Smooth muscle cell (in vitro differentiated cells): Measurements from ENCODE around the gene TMEM239. TPM values are rescaled to one million over a fixed set of nuclear protein-coding genes. Genes with fewer than 3 reads are reported as not detected.

ENCODE experiments used
- DNase-seq: peaks from one replicate; lab custom pipeline; 2025; ENCODE audit not compliant: unreplicated experiment; lab: John Stamatoyannopoulos, UW
- H2AFZ ChIP-seq: fragments of 200-600 bp; sonication (generic); 2 replicates; pipeline ENCODE4 v1.6.0; 2016; ENCODE audit warnings: antibody characterized with exemption, low read depth, mild to moderate bottlenecking
- H3F3A ChIP-seq: fragments of 200-600 bp; sonication (generic); 2 replicates; pipeline ENCODE4 v1.6.0; 2017; ENCODE audit warnings: antibody characterized with exemption, low read depth
- H3K27ac ChIP-seq: fragments of 200-600 bp; sonication (generic); 2 replicates; pipeline ENCODE4 v1.5.1; 2016; ENCODE audit warnings: low read depth, mild to moderate bottlenecking
- H3K27me3 ChIP-seq: fragments of 200-600 bp; sonication (generic); 2 replicates; pipeline ENCODE4 v1.6.1; 2016; ENCODE audit warnings: low read depth, mild to moderate bottlenecking
- H3K36me3 ChIP-seq: fragments of 200-600 bp; sonication (generic); 2 replicates; pipeline ENCODE4 v1.5.1; 2016; ENCODE audit warnings: low read depth
- H3K4me1 ChIP-seq: fragments of 200-600 bp; sonication (generic); 2 replicates; pipeline ENCODE4 v1.5.1; 2016; ENCODE audit warnings: low read depth
- H3K4me2 ChIP-seq: fragments of 200-600 bp; sonication (generic); 2 replicates; pipeline ENCODE4 v1.6.0; 2016; ENCODE audit warnings: mild to moderate bottlenecking
- H3K4me3 ChIP-seq: fragments of 200-600 bp; sonication (generic); 2 replicates; pipeline ENCODE4 v1.5.1; 2016; ENCODE audit warnings: mild to moderate bottlenecking
- H3K79me2 ChIP-seq: fragments of 200-600 bp; sonication (generic); 2 replicates; pipeline ENCODE4 v1.6.0; 2016; ENCODE audit warnings: low read depth, mild to moderate bottlenecking
- H3K9ac ChIP-seq: fragments of 200-600 bp; sonication (generic); 2 replicates; pipeline ENCODE4 v1.6.0; 2016; ENCODE audit warnings: low read depth
- H3K9me3 ChIP-seq: fragments of 200-600 bp; sonication (generic); replicated peaks from 2 replicates; pipeline ENCODE4 v1.5.1; 2016; ENCODE audit warnings: low read depth
- H4K20me1 ChIP-seq: fragments of 200-600 bp; sonication (generic); 2 replicates; pipeline ENCODE4 v1.6.0; 2016; ENCODE audit warnings: low read depth
- CTCF ChIP-seq: fragments of 200-600 bp; sonication (generic); IDR thresholded peaks from 2 replicates; pipeline ENCODE4 v1.5.1; 2017; ENCODE audit warnings: borderline replicate concordance, mild to moderate bottlenecking, antibody characterized with exemption; ENCODE audit not compliant: insufficient read depth, poor library complexity, severe bottlenecking
- WGBS: methylation state at CpG from one replicate; pipeline ENCODE4 v1.1.7; 2016; ENCODE audit warnings: low lambda C conversion rate; 5-methylcytosine and 5-hydroxymethylcytosine counted together
- polyA plus RNA-seq: library from polyadenylated mRNA; unstranded; fragments of >200 nt; fragmentation: Nextera tagmentation; extraction: Ambion mirVana; gene quantifications from 2 replicates; pipeline ENCODE4 v1.2.1, GENCODE V29; 2016
- total RNA-seq: library from RNA; depleted of rRNA; stranded (reverse); fragments of >200 nt; gene quantifications from 2 replicates; pipeline ENCODE4 v1.2.3, GENCODE V29; 2014

TMEM239 gene
- total and polyA plus RNA-seq, 2 experiments from 2014 or later: not detected

GRCh38 chr20:2833761-2834160 lies 17.6 kb downstream of the TMEM239 start:
- Histone ChIP-seq H3K27me3 (no peaks in the 10 kb centered on the region), H2AFZ (no peak overlapping the region), H3K4me1 (no peaks in the 10 kb centered on the region), H4K20me1 (no peaks in the 10 kb centered on the region), H3F3A (peaks cover 14% of the 10 kb centered on the region), H3K27ac (no peak overlapping the region), H3K9ac (no peak overlapping the region), H3K9me3 (no peaks in the 10 kb centered on the region), H3K4me2 (no peak overlapping the region), H3K36me3 (no peaks in the 10 kb centered on the region), H3K4me3 (no peak overlapping the region), H3K79me2 (no peaks in the 10 kb centered on the region)
- TF ChIP-seq CTCF: no peak
- no peak for DNase-seq
- WGBS: 100% methylated on average over 1 of the region's 1 CpG

GRCh38 chr20:2834401-2835110 lies 18.4 kb downstream of the TMEM239 start:
- H3F3A ChIP-seq: peaks cover 14% of the 10 kb centered on the region
- H3K9me3 ChIP-seq: no peaks in the 10 kb centered on the region
- H3K27me3 ChIP-seq: no peaks in the 10 kb centered on the region
- no peaks in the 10 kb centered on the region for H3K79me2 ChIP-seq
- peaks cover 2% of the 10 kb centered on the region for H3K4me1 ChIP-seq
- H3K9ac ChIP-seq: no peak overlapping the region
- H3K27ac ChIP-seq: no peak overlapping the region
- H3K36me3 ChIP-seq: no peaks in the 10 kb centered on the region
- WGBS: 92% methylated on average over 14 of the region's 14 CpGs
- no peak overlapping the region for H3K4me3 ChIP-seq
- no peak overlapping the region for H2AFZ ChIP-seq
- no peaks in the 10 kb centered on the region for H4K20me1 ChIP-seq
- no peak overlapping the region for H3K4me2 ChIP-seq
- no peak for DNase-seq
- TF ChIP-seq CTCF: no peak

- no peak overlapping the region for H2AFZ ChIP-seq
- H3K4me2 ChIP-seq: no peak overlapping the region
- 96% methylated on average over 6 of the region's 6 CpGs for WGBS
- no peak overlapping the region for H3K4me3 ChIP-seq
- H3K79me2 ChIP-seq: no peaks in the 10 kb centered on the region
- H3F3A ChIP-seq: peaks cover 14% of the 10 kb centered on the region
- H3K36me3 ChIP-seq: no peaks in the 10 kb centered on the region
- no peak overlapping the region for H3K9ac ChIP-seq
- no peaks in the 10 kb centered on the region for H3K27me3 ChIP-seq
- no peak for DNase-seq
- TF ChIP-seq CTCF: no peak
- peaks cover 5% of the 10 kb centered on the region for H3K4me1 ChIP-seq
- no peaks in the 10 kb centered on the region for H4K20me1 ChIP-seq
- H3K27ac ChIP-seq: no peak overlapping the region
- no peaks in the 10 kb centered on the region for H3K9me3 ChIP-seq
Observed at GRCh38 chr20:2835331-2835796, 19.2 kb downstream of the TMEM239 start.

GRCh38 chr20:2836035-2836434 lies 19.9 kb downstream of the TMEM239 start:
- H3K27me3 ChIP-seq: no peaks in the 10 kb centered on the region
- no peak overlapping the region for H3K4me2 ChIP-seq
- no peak overlapping the region for H2AFZ ChIP-seq
- H3K79me2 ChIP-seq: no peaks in the 10 kb centered on the region
- peaks cover 5% of the 10 kb centered on the region for H3K4me1 ChIP-seq
- H3K36me3 ChIP-seq: no peaks in the 10 kb centered on the region
- no peak for TF ChIP-seq CTCF
- no peaks in the 10 kb centered on the region for H3K9me3 ChIP-seq
- 92% methylated on average over 4 of the region's 5 CpGs for WGBS
- peaks cover 17% of the 10 kb centered on the region for H3F3A ChIP-seq
- no peak overlapping the region for H3K27ac ChIP-seq
- DNase-seq: no peak
- H4K20me1 ChIP-seq: no peaks in the 10 kb centered on the region
- H3K9ac ChIP-seq: no peak overlapping the region
- no peak overlapping the region for H3K4me3 ChIP-seq
